DMS79 treated with DMSO at 0.1 percent for 48 hours (cell line): ENCODE results near the gene RSL1D1.
A peak's percentile ranks its signal among the peaks of the same experiment; 100 is the strongest.
"Not testable (repeated sequence)": the region's sequence is repeated elsewhere in the genome, so short reads cannot be mapped to it uniquely, and the experiment has no call there.

Experiments used
- DNase-seq: peaks from one replicate; lab custom pipeline; 2025; lab: John Stamatoyannopoulos, UW

Gene RSL1D1

GRCh38 chr16:11843861-11844260 lies 7.5 kb downstream of the RSL1D1 start:
- no peak for DNase-seq

GRCh38 chr16:11843206-11843605 lies 8.1 kb downstream of the RSL1D1 start:
- no peak for DNase-seq

- DNase-seq: no peak
These were observed 10.3 kb downstream of the RSL1D1 start for GRCh38 chr16:11841026-11841425.

- no peak for DNase-seq
These were observed 14.6 kb downstream of the RSL1D1 start for GRCh38 chr16:11836650-11837244.

DNA sequence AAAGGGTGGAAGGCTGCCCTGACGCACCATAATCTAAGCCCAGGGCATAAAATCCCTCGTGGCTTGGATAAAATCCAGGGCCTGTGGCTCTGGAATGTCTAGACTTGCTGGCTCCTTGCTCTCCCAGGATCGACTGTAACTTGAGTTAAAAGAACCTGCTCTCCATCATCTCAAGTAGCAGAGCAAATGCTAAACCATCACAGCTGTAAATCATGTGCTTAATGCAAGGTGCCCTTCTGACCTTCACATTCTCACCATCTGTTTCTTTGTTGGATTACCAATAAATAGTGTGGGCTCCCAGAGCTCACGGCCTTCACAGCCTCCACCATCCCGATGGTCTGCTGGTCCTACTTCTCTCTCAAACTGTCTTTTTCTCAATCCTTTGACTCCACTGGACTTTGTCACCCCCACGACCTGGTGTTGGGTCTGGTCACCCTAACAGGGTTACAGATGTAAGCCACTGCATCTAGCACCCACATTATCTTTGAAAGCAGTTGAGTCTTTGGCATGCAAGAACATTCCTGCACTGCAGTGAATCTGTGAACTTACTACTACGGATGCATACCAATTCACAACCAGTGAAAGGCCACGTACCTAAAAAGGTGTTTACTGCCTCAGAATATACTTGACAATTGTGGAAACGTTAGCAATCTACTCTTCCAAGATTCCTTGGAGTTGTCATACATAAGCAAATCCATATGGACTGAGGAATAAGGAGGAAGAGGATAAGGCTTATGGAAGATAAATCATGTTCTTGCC lies 15.3 kb downstream of the RSL1D1 start:
- no peak for DNase-seq

DNA sequence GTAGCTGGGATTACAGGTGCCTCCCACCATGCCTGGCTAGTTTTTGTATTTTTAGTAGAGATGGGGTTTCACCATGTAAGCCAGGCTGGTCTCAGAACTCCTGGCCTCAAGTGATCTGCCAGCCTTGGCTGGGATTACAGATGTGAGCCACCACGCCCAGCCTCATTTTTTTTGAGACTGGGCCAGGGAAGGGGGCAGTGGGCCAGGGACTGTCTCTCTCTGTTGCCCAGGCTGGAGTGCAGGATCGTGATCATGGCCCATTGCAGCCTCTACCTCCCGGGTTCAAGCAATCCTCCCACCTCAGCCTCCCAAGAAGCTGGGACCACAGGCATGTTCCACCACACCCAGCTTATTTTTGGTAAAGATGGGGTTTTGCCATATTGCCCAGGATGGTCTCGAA lies 16.0 kb downstream of the RSL1D1 start:
- no peak for DNase-seq

- DNase-seq: no peak
These were observed 17.2 kb downstream of the RSL1D1 start for GRCh38 chr16:11833951-11834695.

- DNase-seq: no peak
These were observed 22.6 kb downstream of the RSL1D1 start for GRCh38 chr16:11828696-11829095.

DNA sequence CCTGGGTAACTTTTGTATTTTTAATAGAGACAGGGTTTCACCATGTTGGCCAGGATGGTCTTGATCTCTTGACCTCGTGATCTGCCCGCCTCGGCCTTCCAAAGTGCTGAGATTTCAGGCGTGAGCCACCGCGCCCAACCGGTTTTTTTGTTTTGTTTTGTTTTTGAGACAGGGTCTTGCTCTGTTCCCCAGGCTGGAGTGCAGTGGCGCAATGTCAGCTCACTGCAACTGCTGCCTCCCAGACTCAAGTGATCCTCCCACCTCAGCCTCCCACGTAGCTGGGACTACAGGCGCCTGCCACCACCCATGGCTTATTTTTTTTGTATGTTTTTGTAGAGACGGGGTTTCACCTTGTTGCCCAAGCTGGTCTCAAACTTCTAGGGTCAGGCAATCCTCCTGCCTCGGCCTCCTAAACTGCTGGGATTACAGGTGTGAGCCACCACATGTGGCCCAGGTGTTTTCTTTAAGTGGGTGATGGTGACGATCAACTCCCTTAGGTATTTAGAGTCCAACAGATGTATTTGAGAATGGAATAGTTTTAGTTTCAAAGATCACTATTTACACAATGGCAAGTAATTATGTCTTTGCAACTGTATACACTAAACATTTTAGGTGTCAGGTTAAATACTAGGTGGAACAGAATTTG lies 25.7 kb downstream of the RSL1D1 start:
- DNase-seq: not testable (repeated sequence)

GRCh38 chr16:11824362-11824761 lies 27.0 kb downstream of the RSL1D1 start:
- DNase-seq: no peak

DNA sequence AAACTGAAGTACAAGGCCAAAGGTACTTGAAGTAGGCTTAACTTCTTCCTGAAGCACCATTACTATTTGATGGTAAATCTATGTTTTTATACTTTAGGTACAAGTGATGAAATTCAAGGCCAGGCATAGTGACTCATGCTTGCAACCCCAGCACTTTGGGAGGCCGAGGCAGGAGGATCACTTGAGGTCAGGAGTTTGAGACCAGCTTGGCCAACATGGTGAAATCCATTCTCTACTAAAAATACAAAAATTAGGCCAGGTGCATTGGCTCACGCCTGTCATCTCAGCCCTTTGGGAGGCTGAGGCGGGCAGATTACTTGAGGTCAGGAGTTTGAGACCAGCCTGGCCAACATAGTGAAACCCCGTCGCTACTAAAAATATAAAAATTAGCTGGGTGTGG lies 27.7 kb downstream of the RSL1D1 start:
- not testable (repeated sequence) for DNase-seq

GRCh38 chr16:11819798-11820197 lies 31.5 kb downstream of the RSL1D1 start:
- DNase-seq: no peak

GRCh38 chr16:11818970-11819369 lies 32.4 kb downstream of the RSL1D1 start:
- not testable (repeated sequence) for DNase-seq

DNA sequence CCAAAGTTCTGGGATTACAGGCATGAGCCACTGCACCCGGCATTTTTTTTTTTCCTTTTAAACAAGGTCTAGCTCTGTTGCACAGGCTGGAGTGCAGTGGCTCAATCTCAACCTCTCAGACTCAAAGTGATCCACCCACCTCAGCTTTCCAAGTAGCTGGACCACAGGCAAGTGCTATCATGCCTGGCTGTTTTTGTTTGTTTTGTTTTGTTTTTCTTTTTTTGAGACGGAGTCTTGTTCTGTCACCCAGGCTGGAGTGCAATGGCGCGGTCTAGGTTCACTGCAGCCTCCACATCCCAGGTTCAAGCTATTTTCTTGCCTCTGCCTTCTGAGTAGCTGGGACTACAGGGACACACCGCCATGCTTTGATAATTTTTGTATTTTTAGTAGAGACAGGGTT lies 35.2 kb downstream of the RSL1D1 start:
- peak; percentile 12 for DNase-seq

GRCh38 chr16:11814800-11815199 lies 36.5 kb downstream of the RSL1D1 start:
- not testable (repeated sequence) for DNase-seq

GRCh38 chr16:11806721-11807120 lies 44.6 kb downstream of the RSL1D1 start:
- no peak for DNase-seq

- no peak for DNase-seq
These were observed 45.8 kb downstream of the RSL1D1 start for GRCh38 chr16:11805556-11805955.

DNA sequence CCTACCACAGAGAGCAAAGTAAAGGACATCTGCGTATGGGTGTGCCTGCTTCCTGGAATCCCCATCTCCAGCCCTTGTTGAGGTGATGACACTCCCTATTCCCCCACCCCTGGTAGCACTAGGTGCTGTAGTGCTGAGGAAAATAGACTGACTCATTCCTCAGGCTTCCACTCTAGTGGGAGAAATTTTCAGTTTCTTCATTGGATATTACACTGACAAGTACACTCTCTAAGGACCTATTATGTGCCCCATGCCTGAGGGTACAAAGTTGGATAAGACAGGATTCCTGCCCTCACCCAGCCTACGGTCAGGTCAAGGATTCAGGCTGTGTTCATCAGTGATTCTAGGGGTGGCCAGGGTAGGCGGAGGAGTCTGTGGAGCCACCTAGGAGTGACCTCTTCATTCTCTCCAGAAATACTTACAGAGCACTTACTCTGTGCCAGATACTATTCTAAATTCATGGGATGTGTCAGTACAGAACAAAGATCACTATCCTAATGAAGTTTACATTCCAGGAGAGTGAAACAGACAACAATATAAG lies 49.8 kb downstream of the RSL1D1 start:
- no peak for DNase-seq

- no peak for DNase-seq
These were observed 51.0 kb downstream of the RSL1D1 start for GRCh38 chr16:11800382-11800718.

GRCh38 chr16:11799509-11800381 lies 51.6 kb downstream of the RSL1D1 start:
- no peak for DNase-seq

DNA sequence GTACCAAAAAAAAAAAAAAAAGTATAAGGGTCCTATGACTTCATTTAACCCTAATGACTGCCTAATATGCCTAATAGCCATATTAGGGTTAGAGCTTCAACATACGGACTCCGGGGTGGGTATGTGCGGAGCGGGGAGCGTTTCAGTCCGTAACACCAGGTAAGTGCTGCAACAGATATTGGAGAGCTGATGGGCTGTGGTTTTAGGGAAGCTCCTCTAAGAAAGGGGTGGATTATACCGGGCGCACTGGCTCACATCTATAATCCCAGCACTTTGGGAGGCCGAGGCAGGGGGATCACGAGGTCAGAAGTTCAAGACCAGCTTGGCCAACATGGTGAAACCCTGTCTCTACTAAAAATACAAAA lies 52.3 kb downstream of the RSL1D1 start:
- no peak for DNase-seq

DNA sequence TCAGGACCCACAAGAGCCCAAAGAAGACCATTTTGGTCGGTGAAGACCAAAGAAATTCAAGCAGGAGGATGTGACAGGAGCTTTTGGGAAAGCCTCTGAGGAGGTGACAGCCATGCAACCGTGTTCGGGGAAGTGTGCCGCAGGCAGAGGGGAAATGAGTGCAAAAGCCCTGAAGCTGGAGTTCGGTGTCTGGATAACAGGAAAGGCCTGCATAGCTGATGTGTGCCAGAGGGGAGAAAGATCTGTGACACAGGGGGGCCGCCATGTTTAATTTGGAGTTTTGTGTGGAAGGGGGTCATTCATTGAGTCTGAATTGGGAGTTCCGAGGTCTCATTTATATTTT lies 53.4 kb downstream of the RSL1D1 start:
- DNase-seq: peak; percentile 20
